K562 (cell line): Measurements from ENCODE around the gene CCR5AS.

Experiments used
- ASH1L ChIP-seq: fragments of 450-650 bp; IDR thresholded peaks from 2 replicates; pipeline ENCODE4 v1.6.1; 2018; ENCODE audit warnings: borderline replicate concordance, mild to moderate bottlenecking, low read depth; ENCODE audit not compliant: partially characterized antibody
- BCL6 ChIP-seq: fragments of 250-450 bp; sonication (Bioruptor Pico); IDR thresholded peaks from 2 replicates; pipeline ENCODE4 v1.4.0; 2020
- BCOR ChIP-seq: fragments of 450-650 bp; IDR thresholded peaks from 2 replicates; pipeline ENCODE4 v1.6.1; 2016
- CEBPB ChIP-seq: fragments of 450-650 bp; IDR thresholded peaks from 2 replicates; pipeline ENCODE4 v1.6.1; 2016; ENCODE audit warnings: missing genetic modification characterization, missing compliant biosample characterization
- GTF2A2 ChIP-seq: IDR thresholded peaks from 2 replicates; pipeline ENCODE4 v1.6.1; 2016; ENCODE audit warnings: mild to moderate bottlenecking, missing genetic modification characterization, missing compliant biosample characterization
- HDAC2 ChIP-seq: fragments of 450-650 bp; IDR thresholded peaks from 2 replicates; pipeline ENCODE4 v1.6.1; 2016; ENCODE audit warnings: mild to moderate bottlenecking
- KLF10 ChIP-seq: fragments of 250-450 bp; sonication (Bioruptor Pico); IDR thresholded peaks from 2 replicates; pipeline ENCODE4 v1.6.1; 2021; ENCODE audit warnings: matching md5 sums
- MYC ChIP-seq, 2 experiments: fragments of 250-450 bp in 1 of 2; sonication (Bioruptor Pico) in 1 of 2; IDR thresholded peaks; 2 replicates each; pipeline versions ENCODE4 v1.5.1 to v1.6.1; 2012 to 2021; ENCODE audit warnings: low read depth in 2 of 2, borderline replicate concordance in 1 of 2, improper control_type of control experiment in 1 of 2, low read length in 1 of 2, mild to moderate bottlenecking in 1 of 2, moderate library complexity in 1 of 2
- NR2C2 ChIP-seq, 2 experiments: fragments of 200-800 bp in 1 of 2; sonication (Bioruptor generic) in 1 of 2; sonication (generic) in 1 of 2; formaldehyde crosslinking in 1 of 2; IDR thresholded peaks; 2 replicates each; pipeline versions ENCODE4 v1.6.1 to v1.8.0; 2016 to 2022; ENCODE audit warnings: mild to moderate bottlenecking in 1 of 2, missing compliant biosample characterization in 1 of 2, missing genetic modification characterization in 1 of 2, missing genetic modification reagents in 1 of 2
- RBM25 ChIP-seq: fragments of 200-400 bp; formaldehyde crosslinking; IDR thresholded peaks from 2 replicates; pipeline ENCODE4 v1.6.1; 2018; ENCODE audit warnings: low read length, low read depth, moderate library complexity; ENCODE audit not compliant: severe bottlenecking
- SMARCB1 ChIP-seq: IDR thresholded peaks from 2 replicates; pipeline ENCODE4 v1.6.1; 2011; ENCODE audit warnings: improper control_type of control experiment, low read depth; ENCODE audit not compliant: insufficient read length
- TF ChIP-seq, protein P1 (sequence below): fragments of 450-650 bp; IDR thresholded peaks from 2 replicates; pipeline ENCODE4 v1.6.1; 2016; ENCODE audit warnings: mild to moderate bottlenecking, moderate library complexity
- TF ChIP-seq, protein P2 (sequence below): fragments of 450-650 bp; IDR thresholded peaks from 2 replicates; pipeline ENCODE4 v1.6.1; 2016; ENCODE audit warnings: mild to moderate bottlenecking

The CCR5AS gene

DNA sequence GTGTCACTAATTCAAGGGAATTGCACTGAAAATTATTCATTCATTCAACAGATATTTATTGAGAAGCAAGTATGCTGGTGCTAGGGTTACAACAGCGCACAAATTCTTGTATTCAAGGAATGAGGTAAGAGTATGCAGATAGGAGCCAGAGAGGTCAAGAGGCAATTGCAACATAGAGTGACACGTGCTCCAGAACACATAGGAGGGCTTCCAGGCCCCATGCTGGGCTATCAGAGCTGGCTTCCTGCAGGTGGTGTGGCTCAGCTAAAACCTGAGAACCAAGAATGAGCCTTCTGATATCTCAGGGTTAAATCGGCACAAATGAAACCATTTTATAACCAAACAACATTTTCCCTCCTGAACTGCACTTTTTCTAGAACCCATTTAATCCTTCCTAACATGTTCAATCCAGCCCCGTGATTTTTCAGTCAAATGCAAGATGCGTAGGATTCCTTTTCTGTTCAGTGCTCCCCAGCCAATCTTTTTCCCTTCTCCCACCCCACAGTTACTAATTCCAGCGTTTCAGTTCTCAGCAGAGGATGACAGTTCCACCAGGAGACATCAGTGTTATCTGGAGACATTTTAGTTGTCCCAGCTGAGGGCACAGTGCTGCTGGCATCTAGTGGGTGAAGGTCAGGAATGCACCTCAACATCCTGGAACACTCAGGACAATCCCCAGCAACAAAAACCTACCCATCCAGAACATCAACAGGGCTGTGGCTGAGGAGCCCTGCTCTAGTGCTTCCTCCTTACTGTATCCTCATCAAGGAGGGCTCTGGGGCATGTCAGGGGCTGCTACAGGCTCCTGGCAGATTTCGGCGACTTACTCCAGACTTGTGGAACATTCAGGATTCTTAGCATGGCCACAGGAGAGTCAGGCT, 13.1 kb downstream of the CCR5AS start (continued):
- TF ChIP-seq, protein P1, sequence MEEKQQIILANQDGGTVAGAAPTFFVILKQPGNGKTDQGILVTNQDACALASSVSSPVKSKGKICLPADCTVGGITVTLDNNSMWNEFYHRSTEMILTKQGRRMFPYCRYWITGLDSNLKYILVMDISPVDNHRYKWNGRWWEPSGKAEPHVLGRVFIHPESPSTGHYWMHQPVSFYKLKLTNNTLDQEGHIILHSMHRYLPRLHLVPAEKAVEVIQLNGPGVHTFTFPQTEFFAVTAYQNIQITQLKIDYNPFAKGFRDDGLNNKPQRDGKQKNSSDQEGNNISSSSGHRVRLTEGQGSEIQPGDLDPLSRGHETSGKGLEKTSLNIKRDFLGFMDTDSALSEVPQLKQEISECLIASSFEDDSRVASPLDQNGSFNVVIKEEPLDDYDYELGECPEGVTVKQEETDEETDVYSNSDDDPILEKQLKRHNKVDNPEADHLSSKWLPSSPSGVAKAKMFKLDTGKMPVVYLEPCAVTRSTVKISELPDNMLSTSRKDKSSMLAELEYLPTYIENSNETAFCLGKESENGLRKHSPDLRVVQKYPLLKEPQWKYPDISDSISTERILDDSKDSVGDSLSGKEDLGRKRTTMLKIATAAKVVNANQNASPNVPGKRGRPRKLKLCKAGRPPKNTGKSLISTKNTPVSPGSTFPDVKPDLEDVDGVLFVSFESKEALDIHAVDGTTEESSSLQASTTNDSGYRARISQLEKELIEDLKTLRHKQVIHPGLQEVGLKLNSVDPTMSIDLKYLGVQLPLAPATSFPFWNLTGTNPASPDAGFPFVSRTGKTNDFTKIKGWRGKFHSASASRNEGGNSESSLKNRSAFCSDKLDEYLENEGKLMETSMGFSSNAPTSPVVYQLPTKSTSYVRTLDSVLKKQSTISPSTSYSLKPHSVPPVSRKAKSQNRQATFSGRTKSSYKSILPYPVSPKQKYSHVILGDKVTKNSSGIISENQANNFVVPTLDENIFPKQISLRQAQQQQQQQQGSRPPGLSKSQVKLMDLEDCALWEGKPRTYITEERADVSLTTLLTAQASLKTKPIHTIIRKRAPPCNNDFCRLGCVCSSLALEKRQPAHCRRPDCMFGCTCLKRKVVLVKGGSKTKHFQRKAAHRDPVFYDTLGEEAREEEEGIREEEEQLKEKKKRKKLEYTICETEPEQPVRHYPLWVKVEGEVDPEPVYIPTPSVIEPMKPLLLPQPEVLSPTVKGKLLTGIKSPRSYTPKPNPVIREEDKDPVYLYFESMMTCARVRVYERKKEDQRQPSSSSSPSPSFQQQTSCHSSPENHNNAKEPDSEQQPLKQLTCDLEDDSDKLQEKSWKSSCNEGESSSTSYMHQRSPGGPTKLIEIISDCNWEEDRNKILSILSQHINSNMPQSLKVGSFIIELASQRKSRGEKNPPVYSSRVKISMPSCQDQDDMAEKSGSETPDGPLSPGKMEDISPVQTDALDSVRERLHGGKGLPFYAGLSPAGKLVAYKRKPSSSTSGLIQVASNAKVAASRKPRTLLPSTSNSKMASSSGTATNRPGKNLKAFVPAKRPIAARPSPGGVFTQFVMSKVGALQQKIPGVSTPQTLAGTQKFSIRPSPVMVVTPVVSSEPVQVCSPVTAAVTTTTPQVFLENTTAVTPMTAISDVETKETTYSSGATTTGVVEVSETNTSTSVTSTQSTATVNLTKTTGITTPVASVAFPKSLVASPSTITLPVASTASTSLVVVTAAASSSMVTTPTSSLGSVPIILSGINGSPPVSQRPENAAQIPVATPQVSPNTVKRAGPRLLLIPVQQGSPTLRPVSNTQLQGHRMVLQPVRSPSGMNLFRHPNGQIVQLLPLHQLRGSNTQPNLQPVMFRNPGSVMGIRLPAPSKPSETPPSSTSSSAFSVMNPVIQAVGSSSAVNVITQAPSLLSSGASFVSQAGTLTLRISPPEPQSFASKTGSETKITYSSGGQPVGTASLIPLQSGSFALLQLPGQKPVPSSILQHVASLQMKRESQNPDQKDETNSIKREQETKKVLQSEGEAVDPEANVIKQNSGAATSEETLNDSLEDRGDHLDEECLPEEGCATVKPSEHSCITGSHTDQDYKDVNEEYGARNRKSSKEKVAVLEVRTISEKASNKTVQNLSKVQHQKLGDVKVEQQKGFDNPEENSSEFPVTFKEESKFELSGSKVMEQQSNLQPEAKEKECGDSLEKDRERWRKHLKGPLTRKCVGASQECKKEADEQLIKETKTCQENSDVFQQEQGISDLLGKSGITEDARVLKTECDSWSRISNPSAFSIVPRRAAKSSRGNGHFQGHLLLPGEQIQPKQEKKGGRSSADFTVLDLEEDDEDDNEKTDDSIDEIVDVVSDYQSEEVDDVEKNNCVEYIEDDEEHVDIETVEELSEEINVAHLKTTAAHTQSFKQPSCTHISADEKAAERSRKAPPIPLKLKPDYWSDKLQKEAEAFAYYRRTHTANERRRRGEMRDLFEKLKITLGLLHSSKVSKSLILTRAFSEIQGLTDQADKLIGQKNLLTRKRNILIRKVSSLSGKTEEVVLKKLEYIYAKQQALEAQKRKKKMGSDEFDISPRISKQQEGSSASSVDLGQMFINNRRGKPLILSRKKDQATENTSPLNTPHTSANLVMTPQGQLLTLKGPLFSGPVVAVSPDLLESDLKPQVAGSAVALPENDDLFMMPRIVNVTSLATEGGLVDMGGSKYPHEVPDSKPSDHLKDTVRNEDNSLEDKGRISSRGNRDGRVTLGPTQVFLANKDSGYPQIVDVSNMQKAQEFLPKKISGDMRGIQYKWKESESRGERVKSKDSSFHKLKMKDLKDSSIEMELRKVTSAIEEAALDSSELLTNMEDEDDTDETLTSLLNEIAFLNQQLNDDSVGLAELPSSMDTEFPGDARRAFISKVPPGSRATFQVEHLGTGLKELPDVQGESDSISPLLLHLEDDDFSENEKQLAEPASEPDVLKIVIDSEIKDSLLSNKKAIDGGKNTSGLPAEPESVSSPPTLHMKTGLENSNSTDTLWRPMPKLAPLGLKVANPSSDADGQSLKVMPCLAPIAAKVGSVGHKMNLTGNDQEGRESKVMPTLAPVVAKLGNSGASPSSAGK: peak; percentile 85
- no peak for TF ChIP-seq NR2C2 (CRISPR knock-in tag; IDR thresholded peaks at IDR 0.05)
- peak; percentile 88 for TF ChIP-seq NR2C2 (tag; IDR thresholded peaks at IDR 0.05)
- TF ChIP-seq GTF2A2: no peak
- TF ChIP-seq BCOR: no peak
- TF ChIP-seq ASH1L: no peak
- TF ChIP-seq HDAC2: peak; percentile 70
- TF ChIP-seq BCL6 (CRISPR knock-in tag): no peak
- TF ChIP-seq MYC (IDR thresholded peaks at IDR 0.05; ENCODE audit: low read depth, low read length): peak; percentile 91
- no peak for TF ChIP-seq MYC (CRISPR knock-in tag; IDR thresholded peaks at IDR 0.05; ENCODE audit: borderline replicate concordance, low read depth)
- TF ChIP-seq SMARCB1: no peak
- no peak for TF ChIP-seq KLF10 (CRISPR knock-in tag)
- TF ChIP-seq, protein P2, sequence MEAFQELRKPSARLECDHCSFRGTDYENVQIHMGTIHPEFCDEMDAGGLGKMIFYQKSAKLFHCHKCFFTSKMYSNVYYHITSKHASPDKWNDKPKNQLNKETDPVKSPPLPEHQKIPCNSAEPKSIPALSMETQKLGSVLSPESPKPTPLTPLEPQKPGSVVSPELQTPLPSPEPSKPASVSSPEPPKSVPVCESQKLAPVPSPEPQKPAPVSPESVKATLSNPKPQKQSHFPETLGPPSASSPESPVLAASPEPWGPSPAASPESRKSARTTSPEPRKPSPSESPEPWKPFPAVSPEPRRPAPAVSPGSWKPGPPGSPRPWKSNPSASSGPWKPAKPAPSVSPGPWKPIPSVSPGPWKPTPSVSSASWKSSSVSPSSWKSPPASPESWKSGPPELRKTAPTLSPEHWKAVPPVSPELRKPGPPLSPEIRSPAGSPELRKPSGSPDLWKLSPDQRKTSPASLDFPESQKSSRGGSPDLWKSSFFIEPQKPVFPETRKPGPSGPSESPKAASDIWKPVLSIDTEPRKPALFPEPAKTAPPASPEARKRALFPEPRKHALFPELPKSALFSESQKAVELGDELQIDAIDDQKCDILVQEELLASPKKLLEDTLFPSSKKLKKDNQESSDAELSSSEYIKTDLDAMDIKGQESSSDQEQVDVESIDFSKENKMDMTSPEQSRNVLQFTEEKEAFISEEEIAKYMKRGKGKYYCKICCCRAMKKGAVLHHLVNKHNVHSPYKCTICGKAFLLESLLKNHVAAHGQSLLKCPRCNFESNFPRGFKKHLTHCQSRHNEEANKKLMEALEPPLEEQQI: no peak
- peak; percentile 98 for TF ChIP-seq CEBPB (tag)
- no peak for TF ChIP-seq RBM25
